NT2/D1 (cell line): Measurements from ENCODE around the gene MST1.
"Not testable (repeated sequence)": the region's sequence is repeated elsewhere in the genome, so short reads cannot be mapped to it uniquely, and the experiment has no call there.

Source experiments
- SUZ12 ChIP-seq: IDR thresholded peaks from 2 replicates; pipeline ENCODE4 v1.6.1; 2011; ENCODE audit not compliant: insufficient read length, insufficient read depth; ENCODE audit errors: extremely low read depth
- YY1 ChIP-seq: IDR thresholded peaks from 2 replicates; pipeline ENCODE4 v1.6.1; 2011; ENCODE audit not compliant: insufficient read length, insufficient read depth
- ZNF274 ChIP-seq: IDR thresholded peaks from 2 replicates; pipeline ENCODE4 v1.6.1; 2011; ENCODE audit warnings: mild to moderate bottlenecking, low read depth, low read length

GRCh38 chr3:49686346-49686745 is 2.9 kb downstream of the MST1 start:
- not testable (repeated sequence) for TF ChIP-seq YY1, ZNF274, SUZ12
